COR-L47 (cell line): ENCODE measurements around the gene RAP1A.
"Not testable (repeated sequence)": the region's sequence is repeated elsewhere in the genome, so short reads cannot be mapped to it uniquely, and the experiment has no call there.

Source experiments
- DNase-seq: peaks from one replicate; lab custom pipeline; 2025; lab: John Stamatoyannopoulos, UW

The RAP1A gene

GRCh38 chr1:111598544-111598943 is 21.0 kb upstream of the RAP1A start:
- DNase-seq = no peak

GRCh38 chr1:111599781-111600693 is 19.6 kb upstream of the RAP1A start:
- DNase-seq = no peak

DNA sequence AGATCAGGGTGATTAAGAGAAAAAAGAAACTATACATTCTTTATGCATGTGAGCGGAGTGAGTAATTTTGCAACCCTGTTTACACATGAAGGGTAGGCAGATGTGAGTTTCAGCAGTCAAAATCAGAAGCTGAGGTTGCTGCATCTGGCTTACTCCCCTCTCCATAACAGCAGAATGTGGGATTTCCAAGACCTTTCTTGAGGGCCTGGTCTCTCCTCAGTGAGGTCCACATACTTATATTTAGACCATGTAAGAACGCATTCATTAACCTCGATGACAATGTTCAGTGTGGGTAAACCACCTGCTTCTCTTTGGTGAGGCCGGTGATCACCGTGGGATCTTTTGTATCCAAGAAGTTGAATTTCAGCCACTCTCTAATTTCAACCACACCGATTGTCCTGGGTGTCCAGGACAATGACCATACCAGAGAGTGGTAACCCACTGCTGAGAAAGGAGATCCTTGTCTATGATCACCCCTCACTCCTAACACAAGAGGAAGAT is 18.7 kb upstream of the RAP1A start:
- no peak for DNase-seq

DNA sequence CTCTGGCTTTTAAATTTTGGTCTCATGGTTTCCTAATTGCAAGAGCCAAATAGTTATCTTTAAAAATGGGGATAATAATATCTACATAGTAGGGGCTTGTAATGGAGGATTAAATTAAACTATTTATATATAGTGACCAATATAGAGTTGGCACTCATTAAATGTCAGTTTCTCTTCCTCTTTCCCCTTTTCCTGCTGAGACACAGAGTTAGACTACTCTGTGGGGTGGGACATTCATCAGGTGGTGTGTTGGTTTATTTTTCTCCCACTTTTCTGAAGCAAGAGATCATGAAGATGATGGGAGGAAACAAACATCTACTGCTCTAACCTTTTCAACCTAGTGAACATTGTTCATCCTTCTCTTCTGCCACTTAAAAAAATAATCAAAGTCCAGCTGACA is 17.3 kb upstream of the RAP1A start:
- no peak for DNase-seq

DNA sequence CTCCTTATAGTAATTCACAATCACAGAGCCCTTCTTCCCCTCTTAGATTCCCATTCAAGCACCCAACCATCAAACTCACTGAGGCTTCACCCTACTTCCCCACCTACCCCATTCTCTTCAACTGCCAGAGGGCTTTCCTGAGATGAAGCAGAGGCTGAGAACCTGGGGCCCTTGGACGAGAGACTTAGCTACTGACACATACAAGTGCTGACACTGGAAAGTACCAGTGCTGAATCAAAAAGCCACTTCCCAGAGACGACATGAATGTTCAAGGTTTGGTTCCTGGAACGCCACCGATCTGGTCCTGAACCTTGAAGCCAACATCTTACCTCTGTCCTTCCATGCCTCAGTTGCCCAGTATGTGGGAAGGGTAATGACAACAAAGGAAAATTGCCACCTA is 16.6 kb upstream of the RAP1A start:
- DNase-seq = no peak

DNA sequence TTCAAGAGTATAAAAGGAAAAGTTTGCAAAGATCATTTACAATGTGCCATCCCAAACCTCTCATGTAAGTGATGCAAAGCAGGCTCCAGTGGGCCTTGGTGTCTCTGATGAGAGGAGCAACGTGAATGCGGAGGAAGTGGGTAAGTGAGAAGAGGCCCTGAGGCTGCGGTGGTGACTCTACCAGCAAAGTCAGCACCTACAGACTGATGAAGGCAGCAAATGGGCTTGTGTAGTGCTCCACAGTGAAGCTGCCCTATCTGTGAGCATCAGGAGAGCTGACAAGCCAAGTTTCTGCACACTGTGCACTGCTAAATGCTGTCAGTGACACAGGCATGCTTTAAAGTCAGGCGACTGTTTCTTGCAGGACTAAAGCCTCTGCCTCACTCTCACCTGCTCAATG is 15.6 kb upstream of the RAP1A start:
- DNase-seq = no peak

DNA sequence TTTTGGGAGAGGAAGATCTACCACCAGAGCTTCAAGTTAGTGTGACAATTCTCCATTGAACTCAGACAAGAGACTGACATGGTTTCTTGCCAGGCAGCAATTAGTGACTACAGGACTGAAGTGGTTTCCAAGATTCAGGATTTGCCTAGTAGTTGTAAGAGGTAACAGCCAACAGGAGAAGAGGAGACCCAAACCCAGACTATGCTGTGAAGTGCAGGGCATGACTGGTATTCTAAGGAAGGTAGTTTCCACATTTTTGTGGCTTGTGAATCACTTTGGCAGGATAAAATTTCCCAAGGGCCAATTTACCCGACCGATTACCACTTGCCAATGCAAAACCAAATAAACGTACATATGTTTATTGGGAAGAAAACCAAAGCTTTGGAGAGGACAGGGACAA is 14.7 kb upstream of the RAP1A start:
- no peak for DNase-seq

DNA sequence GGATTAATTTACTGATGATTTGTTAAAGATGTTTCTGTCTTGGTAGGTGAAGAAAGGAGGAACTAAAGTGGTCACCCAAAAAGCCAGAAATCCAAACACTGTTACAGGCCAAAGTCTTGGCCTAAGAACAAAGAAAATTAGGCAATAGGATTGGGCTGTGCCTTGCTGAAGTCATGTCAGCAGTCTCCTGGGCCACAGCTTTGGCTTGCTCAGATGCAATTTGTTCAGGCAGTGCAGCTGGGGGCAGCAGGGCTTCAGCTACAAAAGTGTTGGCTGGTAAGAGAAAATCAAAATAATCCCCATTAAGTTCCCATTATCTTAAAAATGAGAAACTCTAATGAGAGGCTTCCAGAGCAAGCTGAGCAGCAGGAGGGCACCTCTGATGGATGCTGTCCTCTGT is 14.0 kb upstream of the RAP1A start:
- no peak for DNase-seq

- DNase-seq = not testable (repeated sequence)
These were observed 13.0 kb upstream of the RAP1A start for GRCh38 chr1:111606457-111607215.

GRCh38 chr1:111608528-111608927 is 11.1 kb upstream of the RAP1A start:
- DNase-seq = not testable (repeated sequence)

DNA sequence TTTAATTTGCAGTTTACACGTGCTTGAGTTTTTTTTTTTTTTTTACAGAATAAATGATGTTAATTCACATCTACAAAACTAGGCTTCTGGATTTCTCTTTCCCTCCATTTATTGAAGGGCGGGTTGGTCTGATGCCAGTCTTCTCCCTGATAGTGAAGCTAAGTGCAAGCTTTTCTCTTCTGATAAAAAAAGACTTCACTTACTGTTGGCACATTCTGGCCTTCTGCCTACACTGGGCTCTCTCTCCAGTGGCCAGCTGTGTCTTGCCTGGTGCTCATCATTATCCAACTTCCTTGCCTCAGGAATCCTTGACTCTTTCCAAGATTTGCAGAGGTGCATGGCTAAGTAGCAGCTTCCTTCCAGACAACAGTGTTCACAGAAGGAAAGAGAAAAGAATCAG is 7.6 kb upstream of the RAP1A start:
- no peak for DNase-seq

- no peak for DNase-seq
These were observed 3.5 kb upstream of the RAP1A start for GRCh38 chr1:111615870-111616715.

DNA sequence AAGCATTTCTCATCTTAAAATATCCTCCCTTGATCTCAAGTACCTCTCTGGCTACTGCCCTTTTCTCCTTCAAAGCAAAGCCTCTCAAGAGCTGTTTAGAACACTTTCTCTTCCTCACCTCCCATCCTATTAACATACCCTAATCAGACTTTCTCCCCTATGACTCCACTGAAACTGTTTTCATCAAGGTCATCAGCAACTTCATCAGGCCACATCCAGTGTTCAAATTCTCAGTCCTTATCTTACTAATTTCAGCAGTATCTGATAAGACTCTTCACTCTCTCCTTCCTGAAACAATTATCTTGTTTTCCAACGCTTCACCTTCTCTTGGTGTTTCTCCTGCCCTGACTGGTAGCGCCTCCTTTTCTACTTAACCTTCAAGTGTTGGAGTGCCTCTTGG is 1.5 kb upstream of the RAP1A start:
- no peak for DNase-seq

DNA sequence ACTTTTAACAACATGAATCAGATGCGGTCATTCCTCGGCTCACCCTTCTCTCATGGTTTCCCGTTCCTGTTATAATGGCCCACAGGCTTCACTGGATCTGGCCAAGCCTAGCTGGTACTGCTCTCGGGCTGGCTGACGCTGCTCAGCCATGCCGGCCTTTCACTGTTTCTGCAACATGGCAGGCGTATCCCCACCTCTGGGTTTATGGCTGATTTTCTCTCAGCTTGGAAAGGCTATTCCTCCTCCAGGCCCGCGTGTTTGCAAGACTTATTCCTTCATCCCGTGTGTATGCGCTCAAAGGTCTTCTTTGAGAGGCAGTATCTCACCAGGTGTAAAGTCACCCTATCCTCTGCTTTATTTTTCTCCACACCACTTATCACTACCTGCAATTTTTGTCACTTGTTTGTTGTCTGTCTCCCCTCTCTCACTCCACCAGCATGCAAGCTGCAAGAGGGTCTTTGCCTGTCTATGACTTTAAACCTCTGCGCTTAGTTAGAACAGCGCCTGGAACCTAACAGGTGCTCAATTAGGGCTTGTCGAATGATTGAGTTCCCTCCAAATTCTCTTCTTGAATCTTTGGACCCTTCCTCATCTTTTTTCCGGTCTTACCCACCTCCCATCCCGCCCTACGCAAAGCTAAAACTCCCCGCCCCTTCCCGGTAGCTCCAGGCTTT is 491 bp upstream of the RAP1A start:
- DNase-seq = no peak

- DNase-seq = no peak
These were observed 917 bp downstream of the RAP1A start for GRCh38 chr1:111620441-111620971.

GRCh38 chr1:111621050-111621449 is 1.5 kb downstream of the RAP1A start:
- no peak for DNase-seq

DNA sequence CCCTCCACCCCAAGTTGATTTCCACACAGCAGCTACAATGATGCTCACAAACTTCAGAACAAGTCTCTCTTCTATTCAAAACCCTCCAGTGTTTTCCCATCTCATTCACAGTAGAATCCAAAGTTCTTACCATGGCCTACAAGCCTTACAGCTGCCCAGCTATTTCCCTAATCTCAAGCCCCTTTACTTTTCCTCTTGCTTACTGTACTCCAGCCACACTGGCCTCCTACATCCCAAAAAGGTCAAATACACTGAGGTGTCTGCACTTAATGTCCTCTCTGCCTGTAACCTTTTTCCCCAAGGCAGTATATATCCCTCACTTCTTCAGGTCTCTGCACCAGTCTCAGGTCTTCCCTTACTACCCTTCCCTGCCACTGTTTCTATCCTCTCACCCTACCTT is 2.6 kb downstream of the RAP1A start:
- DNase-seq = no peak

GRCh38 chr1:111624382-111624781 is 4.8 kb downstream of the RAP1A start:
- no peak for DNase-seq

- DNase-seq = no peak
These were observed 5.7 kb downstream of the RAP1A start for GRCh38 chr1:111625276-111625675.

DNA sequence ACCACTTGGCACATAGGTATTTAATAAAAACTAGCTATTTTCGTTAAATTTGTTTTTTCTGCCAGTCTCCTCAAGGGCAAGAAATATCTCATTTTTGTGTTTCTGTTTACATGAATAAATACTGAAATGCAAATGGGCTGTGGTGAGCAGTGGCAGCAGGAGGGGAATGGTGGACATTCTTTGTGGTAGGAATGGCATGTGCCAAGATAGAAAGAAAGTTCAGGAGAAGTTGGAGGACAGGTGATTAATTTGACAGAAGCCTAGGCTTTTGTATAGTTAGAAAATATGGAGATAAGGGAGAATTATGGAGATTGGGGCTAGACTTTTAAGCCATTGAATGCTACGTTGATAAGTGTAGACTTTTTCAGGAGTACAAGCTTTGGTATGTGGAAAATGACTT is 8.6 kb downstream of the RAP1A start:
- no peak for DNase-seq

GRCh38 chr1:111629190-111629954 is 9.8 kb downstream of the RAP1A start:
- DNase-seq = no peak
